ENCODE measurements around the gene VSTM2L. TPM values are rescaled to one million over a fixed set of nuclear protein-coding genes. Genes with fewer than 3 reads are reported as not detected.

VSTM2L gene
- total RNA-seq, 2 experiments from 2014 or later, result 0.17 TPM; not detected in 1

DNA sequence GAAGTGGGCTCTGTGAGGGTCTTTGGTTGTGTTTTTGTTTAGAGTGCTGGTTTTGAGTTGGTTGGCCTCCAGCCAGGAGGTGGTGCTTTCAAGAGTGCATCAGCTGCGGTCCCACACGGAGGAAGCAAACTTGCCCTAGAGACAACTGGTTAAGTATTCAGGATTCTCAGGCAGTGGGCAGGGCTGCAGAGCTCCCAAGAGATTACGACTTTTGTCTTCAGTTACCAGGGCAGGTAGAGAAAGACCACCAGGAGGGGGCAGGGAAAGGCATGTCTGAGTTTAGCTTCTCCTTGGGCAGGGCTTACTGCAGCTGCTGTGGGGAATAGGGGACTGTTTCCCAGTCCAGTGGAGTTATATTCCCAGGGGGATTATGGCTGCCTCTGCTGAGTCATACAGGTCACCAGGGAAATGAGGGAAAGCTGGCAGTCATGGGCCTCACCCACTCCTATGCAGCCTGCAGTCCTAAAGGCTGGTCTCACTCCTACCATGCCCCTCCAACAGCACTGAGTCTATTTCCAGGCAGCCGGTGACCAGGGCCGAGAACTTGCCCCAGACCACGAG, 66.0 kb downstream of the VSTM2L start:
- TF ChIP-seq EZH2phosphoT487 (IDR thresholded peaks at IDR 0.05; ENCODE audit: borderline replicate concordance, low read depth, low read length), result no peak
- TF ChIP-seq, protein P1, sequence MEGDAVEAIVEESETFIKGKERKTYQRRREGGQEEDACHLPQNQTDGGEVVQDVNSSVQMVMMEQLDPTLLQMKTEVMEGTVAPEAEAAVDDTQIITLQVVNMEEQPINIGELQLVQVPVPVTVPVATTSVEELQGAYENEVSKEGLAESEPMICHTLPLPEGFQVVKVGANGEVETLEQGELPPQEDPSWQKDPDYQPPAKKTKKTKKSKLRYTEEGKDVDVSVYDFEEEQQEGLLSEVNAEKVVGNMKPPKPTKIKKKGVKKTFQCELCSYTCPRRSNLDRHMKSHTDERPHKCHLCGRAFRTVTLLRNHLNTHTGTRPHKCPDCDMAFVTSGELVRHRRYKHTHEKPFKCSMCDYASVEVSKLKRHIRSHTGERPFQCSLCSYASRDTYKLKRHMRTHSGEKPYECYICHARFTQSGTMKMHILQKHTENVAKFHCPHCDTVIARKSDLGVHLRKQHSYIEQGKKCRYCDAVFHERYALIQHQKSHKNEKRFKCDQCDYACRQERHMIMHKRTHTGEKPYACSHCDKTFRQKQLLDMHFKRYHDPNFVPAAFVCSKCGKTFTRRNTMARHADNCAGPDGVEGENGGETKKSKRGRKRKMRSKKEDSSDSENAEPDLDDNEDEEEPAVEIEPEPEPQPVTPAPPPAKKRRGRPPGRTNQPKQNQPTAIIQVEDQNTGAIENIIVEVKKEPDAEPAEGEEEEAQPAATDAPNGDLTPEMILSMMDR (conservative IDR thresholded peaks at IDR 0.05; ENCODE audit: low read length), result no peak
- no peaks in the 10 kb centered on the region for H3K36me3 ChIP-seq (ENCODE audit: insufficient read depth, low read length)
- no peak for DNase-seq (ENCODE audit: low spot score)
- no peaks in the 10 kb centered on the region for H3K4me1 ChIP-seq (ENCODE audit: insufficient read depth, low read length, poor library complexity, severe bottlenecking)
- H3K9me2 ChIP-seq (ENCODE audit: insufficient read depth, low read length), result no peaks in the 10 kb centered on the region
- intact Hi-C loops (cut with micrococcal nuclease; ENCODE audit: unreplicated experiment), result no loop called here
- no TSS peak for BruUV-seq (replicated peaks)
- no peak overlapping the region for H3K4me3 ChIP-seq (ENCODE audit: low read depth, low read length, poor library complexity, severe bottlenecking)
- no peak overlapping the region for H3K27ac ChIP-seq (ENCODE audit: low read depth, low read length, poor library complexity, severe bottlenecking)
- no peaks in the 10 kb centered on the region for H3K79me2 ChIP-seq (ENCODE audit: insufficient read depth, low read depth, low read length)
- H3K4me2 ChIP-seq (ENCODE audit: low read length), result no peak overlapping the region
- no peaks in the 10 kb centered on the region for H3K9me3 ChIP-seq (ENCODE audit: low read length)
- ChIA-PET POLR2A (interaction anchor here (0.9 kb wide), 1 partner anchor 11 kb away, joined by 3 read pairs; no protein-coding TSS in a partner anchor), CTCF (ENCODE audit: unreplicated experiment) (no interaction called here)
- H4K20me1 ChIP-seq (ENCODE audit: insufficient read depth, low read length), result no peaks in the 10 kb centered on the region
- no peak overlapping the region for H2AFZ ChIP-seq (ENCODE audit: low read length)

DNA sequence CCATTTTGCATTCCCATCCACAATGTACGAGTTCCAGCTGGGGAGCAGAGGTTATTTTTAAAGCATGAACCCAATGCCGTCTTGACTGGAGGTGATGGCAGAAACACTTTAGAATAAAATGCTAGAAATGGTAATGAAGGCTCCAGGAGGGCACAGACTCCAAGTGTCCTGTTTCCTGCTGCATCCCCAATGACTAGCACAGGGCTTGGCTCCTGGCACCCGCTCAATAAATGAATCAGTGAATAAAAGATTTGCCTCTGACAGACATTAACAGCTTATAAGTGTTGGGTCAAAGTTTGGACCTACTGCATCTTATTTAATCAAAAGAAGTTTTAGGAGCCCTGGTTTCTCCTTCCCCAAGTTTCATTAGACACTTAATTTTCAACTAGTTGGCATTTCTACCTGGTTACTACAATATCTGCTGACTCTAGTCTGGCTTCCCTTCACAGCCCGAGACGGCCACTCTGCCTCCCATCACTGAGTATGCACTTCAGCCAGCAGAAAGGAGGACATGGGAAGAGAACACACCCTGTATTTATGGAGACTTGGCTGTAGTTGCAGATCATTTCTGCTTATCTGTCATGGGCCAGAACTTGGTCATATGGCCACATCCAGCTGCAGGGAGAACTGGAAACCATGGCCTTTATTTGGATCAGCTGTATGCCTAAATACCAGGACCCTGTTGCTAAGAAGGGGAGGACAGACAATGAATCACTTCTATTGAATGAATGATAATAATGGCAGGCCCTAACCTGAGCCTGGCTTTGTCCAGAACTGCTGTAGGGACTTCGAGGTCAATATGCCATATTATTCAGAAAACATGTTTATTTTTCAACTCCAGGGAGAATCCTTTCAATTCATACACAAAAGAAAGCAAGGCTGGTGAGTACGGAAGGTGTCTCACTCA, 67.3 kb downstream of the VSTM2L start:
- H3K9me3 ChIP-seq (ENCODE audit: low read length), result no peaks in the 10 kb centered on the region
- no peak overlapping the region for H3K4me2 ChIP-seq (ENCODE audit: low read length)
- no peak for DNase-seq (ENCODE audit: low spot score)
- no peak for TF ChIP-seq EZH2phosphoT487 (IDR thresholded peaks at IDR 0.05; ENCODE audit: borderline replicate concordance, low read depth, low read length)
- TF ChIP-seq, protein P1 (conservative IDR thresholded peaks at IDR 0.05; ENCODE audit: low read length), result no peak
- H3K79me2 ChIP-seq (ENCODE audit: insufficient read depth, low read depth, low read length), result no peaks in the 10 kb centered on the region
- H2AFZ ChIP-seq (ENCODE audit: low read length), result no peak overlapping the region
- no peaks in the 10 kb centered on the region for H3K9me2 ChIP-seq (ENCODE audit: insufficient read depth, low read length)
- BruUV-seq (replicated peaks), result no TSS peak
- ChIA-PET POLR2A (interaction anchor here (0.9 kb wide), 1 partner anchor 10 kb away, joined by 3 read pairs; no protein-coding TSS in a partner anchor), CTCF (ENCODE audit: unreplicated experiment) (no interaction called here)
- no peak overlapping the region for H3K4me3 ChIP-seq (ENCODE audit: low read depth, low read length, poor library complexity, severe bottlenecking)
- H4K20me1 ChIP-seq (ENCODE audit: insufficient read depth, low read length), result no peaks in the 10 kb centered on the region
- no peak overlapping the region for H3K27ac ChIP-seq (ENCODE audit: low read depth, low read length, poor library complexity, severe bottlenecking)
- no peaks in the 10 kb centered on the region for H3K36me3 ChIP-seq (ENCODE audit: insufficient read depth, low read length)
- intact Hi-C loops (cut with micrococcal nuclease; ENCODE audit: unreplicated experiment), result no loop called here
- H3K4me1 ChIP-seq (ENCODE audit: insufficient read depth, low read length, poor library complexity, severe bottlenecking), result no peaks in the 10 kb centered on the region

DNA sequence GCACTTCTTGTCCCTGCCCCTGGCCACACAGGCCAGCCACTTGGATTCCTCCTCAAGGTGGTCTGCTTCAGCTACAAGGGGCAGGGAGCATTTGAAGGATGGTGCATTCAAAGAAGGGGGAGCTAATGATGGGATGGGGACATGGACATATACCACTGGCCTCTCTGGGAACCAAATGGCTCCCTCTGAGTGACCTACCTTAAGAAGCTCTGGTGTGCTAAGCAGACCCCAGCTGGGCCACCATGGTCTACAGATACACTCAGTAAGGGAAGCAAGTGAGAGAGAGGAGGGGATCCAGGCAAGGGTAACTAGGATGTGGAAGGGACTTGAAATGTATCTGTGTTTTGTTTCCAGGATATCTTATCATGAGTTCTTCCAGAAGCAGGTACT, 67.9 kb downstream of the VSTM2L start:
- Histone ChIP-seq H4K20me1 (ENCODE audit: insufficient read depth, low read length) (no peaks in the 10 kb centered on the region), H3K9me3 (ENCODE audit: low read length) (no peaks in the 10 kb centered on the region), H3K27ac (ENCODE audit: low read depth, low read length, poor library complexity, severe bottlenecking) (no peak overlapping the region), H3K4me1 (ENCODE audit: insufficient read depth, low read length, poor library complexity, severe bottlenecking) (no peaks in the 10 kb centered on the region), H3K4me2 (ENCODE audit: low read length) (no peak overlapping the region), H2AFZ (ENCODE audit: low read length) (no peak overlapping the region), H3K9me2 (ENCODE audit: insufficient read depth, low read length) (no peaks in the 10 kb centered on the region), H3K36me3 (ENCODE audit: insufficient read depth, low read length) (no peaks in the 10 kb centered on the region), H3K79me2 (ENCODE audit: insufficient read depth, low read depth, low read length) (no peaks in the 10 kb centered on the region), H3K4me3 (ENCODE audit: low read depth, low read length, poor library complexity, severe bottlenecking) (no peak overlapping the region)
- no peak for DNase-seq (ENCODE audit: low spot score)
- ChIA-PET CTCF (ENCODE audit: unreplicated experiment) (no interaction called here), POLR2A (no interaction called here)
- TF ChIP-seq, protein P1 (conservative IDR thresholded peaks at IDR 0.05; ENCODE audit: low read length), result no peak
- no peak for TF ChIP-seq EZH2phosphoT487 (IDR thresholded peaks at IDR 0.05; ENCODE audit: borderline replicate concordance, low read depth, low read length)
- intact Hi-C loops (cut with micrococcal nuclease; ENCODE audit: unreplicated experiment), result no loop called here
- no TSS peak for BruUV-seq (replicated peaks)

All from OCI-LY7 (cell line).